ENCODE data around the gene KRTAP13-1. TPM values are rescaled to one million over a fixed set of nuclear protein-coding genes. Genes with fewer than 3 reads are reported as not detected.

Gene KRTAP13-1, protein sequence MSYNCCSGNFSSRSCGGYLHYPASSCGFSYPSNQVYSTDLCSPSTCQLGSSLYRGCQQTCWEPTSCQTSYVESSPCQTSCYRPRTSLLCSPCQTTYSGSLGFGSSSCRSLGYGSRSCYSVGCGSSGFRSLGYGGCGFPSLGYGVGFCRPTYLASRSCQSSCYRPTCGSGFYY
- total RNA-seq, result not detected

DNA sequence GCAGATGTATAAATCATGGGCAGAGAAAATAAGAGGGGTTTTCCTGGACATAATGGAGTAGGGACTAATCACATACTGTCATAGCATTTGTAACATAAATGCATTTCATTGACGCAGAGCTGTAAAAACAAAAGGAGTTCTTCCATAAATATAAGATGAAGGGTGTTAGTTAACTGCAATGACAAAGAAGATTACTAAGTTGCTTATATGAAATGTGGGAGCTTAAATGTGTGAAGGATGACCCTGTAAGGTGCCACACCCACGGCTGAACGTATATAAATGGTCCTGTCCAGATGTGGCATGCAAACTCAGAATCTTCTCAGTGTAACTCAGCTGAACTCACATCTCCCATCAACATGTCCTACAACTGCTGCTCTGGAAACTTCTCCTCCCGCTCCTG lies at the start of gene KRTAP13-1:
TSS of gene KRTAP13-1 (plus strand) at position 301 of the 400 bp plus-strand sequence. CDS start at position 357, 56 bp downstream.
- no peaks in the 10 kb centered on the region for H3K27me3 Mint-ChIP-seq

DNA sequence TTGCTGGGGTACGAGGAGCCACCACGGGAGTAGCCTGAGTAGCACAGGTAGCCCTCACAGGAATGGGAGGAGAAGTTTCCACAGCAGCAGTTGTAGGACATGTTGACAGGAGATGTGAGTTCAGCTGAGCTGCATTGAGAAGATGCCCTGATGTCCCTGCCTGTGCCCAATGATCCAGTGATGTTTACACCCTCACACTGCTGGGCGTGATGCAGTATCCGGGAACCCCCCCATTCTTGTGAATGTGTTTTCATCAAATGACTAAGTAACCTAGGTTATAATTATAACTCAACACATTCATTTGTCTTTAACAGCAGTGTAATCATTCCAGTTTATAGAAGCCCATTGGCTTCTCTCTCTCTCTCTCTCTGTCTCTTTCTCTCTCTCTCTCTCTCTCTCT lies 47.3 kb upstream of the KRTAP13-1 start, which contains the start of gene KRTAP23-1:
TSS of gene KRTAP23-1 (minus strand) at position 101 of the 400 bp plus-strand sequence. CDS start at position 101, 0 bp downstream.
- Mint-ChIP-seq H3K27me3 (no peaks in the 10 kb centered on the region), H3K4me3 (no peak within 1 kb of the TSS), H3K36me3 (no peaks in the 10 kb centered on the region), H3K27ac (no peak within 1 kb of the TSS), H3K4me1 (ENCODE audit: low read depth in 2 of 2) (no peaks in the 10 kb centered on the region), H3K9me3 (peaks cover 9% of the 10 kb centered on the region)
- ATAC-seq (no peak), DNase-seq (ENCODE audit: low spot score) (no peak)

More for the DNA sequence above, at the start of gene KRTAP13-1:
- Mint-ChIP-seq H3K36me3 (peaks cover 4% of the 10 kb centered on the region), H3K27ac (no peak within 1 kb of the TSS), H3K9me3 (peaks cover 4% of the 10 kb centered on the region), H3K4me3 (no peak within 1 kb of the TSS), H3K4me1 (ENCODE audit: low read depth in 2 of 2) (no peaks in the 10 kb centered on the region)
- DNase-seq (ENCODE audit: low spot score), result no peak
- no peak for ATAC-seq

DNA sequence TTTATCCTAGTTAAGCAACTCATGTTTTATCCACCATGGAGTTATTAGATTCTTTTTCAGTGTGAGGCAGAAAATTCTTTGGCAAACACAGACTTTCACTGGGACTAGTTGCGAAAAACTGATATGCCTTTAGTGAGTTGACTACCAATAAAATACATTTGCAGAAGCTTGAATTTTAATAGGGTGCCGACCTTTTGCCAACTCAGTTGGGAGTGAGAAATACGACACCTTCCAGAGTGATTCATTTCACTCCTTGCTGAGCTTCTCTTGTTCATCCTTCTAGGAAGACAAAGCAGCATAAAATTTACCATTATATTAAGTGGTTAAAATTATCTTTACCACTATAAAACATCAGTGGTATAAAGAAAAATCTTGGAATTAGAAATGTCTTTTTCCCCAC lies 46.3 kb upstream of the KRTAP13-1 start:
- peaks cover 12% of the 10 kb centered on the region for H3K9me3 Mint-ChIP-seq
- DNase-seq (ENCODE audit: low spot score) (no peak), ATAC-seq (no peak)
- no peaks in the 10 kb centered on the region for H3K27me3 Mint-ChIP-seq
- H3K27ac Mint-ChIP-seq, result no peak overlapping the region
- H3K4me1 Mint-ChIP-seq (ENCODE audit: low read depth in 2 of 2), result no peaks in the 10 kb centered on the region
- H3K4me3 Mint-ChIP-seq, result no peak overlapping the region
- H3K36me3 Mint-ChIP-seq, result peaks cover 3% of the 10 kb centered on the region

- Mint-ChIP-seq H3K36me3 (peaks cover 5% of the 10 kb centered on the region), H3K27me3 (no peaks in the 10 kb centered on the region), H3K27ac (no peak overlapping the region), H3K9me3 (peaks cover 11% of the 10 kb centered on the region), H3K4me1 (ENCODE audit: low read depth in 2 of 2) (no peaks in the 10 kb centered on the region), H3K4me3 (no peak overlapping the region)
- no peak for ATAC-seq
- DNase-seq (ENCODE audit: low spot score), result no peak
Measured at GRCh38 chr21:30351534-30351933, 44.3 kb upstream of the KRTAP13-1 start.

DNA sequence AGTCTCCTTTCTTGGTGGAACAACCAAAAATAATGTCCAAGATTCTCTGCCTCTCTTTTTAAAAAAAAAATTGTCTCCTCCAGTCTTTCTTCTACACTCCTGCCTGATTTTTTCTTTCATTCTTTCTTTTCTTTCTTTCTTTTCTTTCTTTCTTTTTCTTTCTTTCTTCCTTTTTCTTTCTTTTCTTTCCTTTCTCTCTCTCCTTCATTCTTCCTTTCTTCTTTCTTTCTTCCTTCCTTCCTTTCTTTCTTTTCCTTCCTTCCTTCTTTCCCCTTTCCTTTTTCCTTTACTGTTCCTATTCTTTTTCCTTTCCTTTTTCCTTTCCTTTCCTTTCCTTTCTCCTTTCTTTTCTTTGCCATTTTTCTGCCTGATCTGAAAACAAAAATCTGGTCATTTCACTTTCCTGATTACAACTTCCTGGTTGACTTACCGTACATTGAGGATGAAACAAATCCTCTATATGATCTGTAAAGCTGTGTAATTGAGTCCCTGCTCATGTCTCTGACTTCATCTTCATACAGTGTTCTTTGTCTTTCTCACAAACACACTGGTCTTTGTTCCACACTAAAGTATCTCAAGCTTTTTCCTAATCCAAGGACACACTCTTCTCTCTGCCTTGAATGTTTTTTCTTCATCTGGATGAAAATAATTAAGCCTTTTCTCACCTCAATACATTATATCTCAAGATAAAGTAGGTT lies 41.4 kb upstream of the KRTAP13-1 start:
- no peak for ATAC-seq
- peaks cover 5% of the 10 kb centered on the region for H3K36me3 Mint-ChIP-seq
- H3K9me3 Mint-ChIP-seq, result peaks cover 11% of the 10 kb centered on the region
- DNase-seq (ENCODE audit: low spot score), result no peak
- H3K27me3 Mint-ChIP-seq, result no peaks in the 10 kb centered on the region
- H3K27ac Mint-ChIP-seq, result no peak overlapping the region
- H3K4me3 Mint-ChIP-seq, result no peak overlapping the region
- no peaks in the 10 kb centered on the region for H3K4me1 Mint-ChIP-seq (ENCODE audit: low read depth in 2 of 2)

GRCh38 chr21:30355906-30356305 lies 39.9 kb upstream of the KRTAP13-1 start:
- no peak overlapping the region for H3K27ac Mint-ChIP-seq

GRCh38 chr21:30372139-30372770 lies 23.6 kb upstream of the KRTAP13-1 start, which contains the start of gene KRTAP13-2:
Gene KRTAP13-2, minus strand, starts transcription at chr21:30372271. Its CDS starts 58 bp downstream, at chr21:30372213.
- H3K4me3 Mint-ChIP-seq, result no peak within 1 kb of the TSS
- H3K4me1 Mint-ChIP-seq (ENCODE audit: low read depth in 2 of 2), result no peaks in the 10 kb centered on the region
- DNase-seq (ENCODE audit: low spot score) (no peak), ATAC-seq (no peak)
- no peak within 1 kb of the TSS for H3K27ac Mint-ChIP-seq
- no peaks in the 10 kb centered on the region for H3K36me3 Mint-ChIP-seq
- peaks cover 4% of the 10 kb centered on the region for H3K9me3 Mint-ChIP-seq
- H3K27me3 Mint-ChIP-seq, result no peaks in the 10 kb centered on the region

More at GRCh38 chr21:30355906-30356305, 39.9 kb upstream of the KRTAP13-1 start:
- Mint-ChIP-seq H3K4me1 (ENCODE audit: low read depth in 2 of 2) (no peaks in the 10 kb centered on the region), H3K27me3 (no peaks in the 10 kb centered on the region), H3K9me3 (peaks cover 11% of the 10 kb centered on the region), H3K36me3 (peaks cover 5% of the 10 kb centered on the region), H3K4me3 (no peak overlapping the region)
- no peak for ATAC-seq
- DNase-seq (ENCODE audit: low spot score), result no peak

GRCh38 chr21:30382201-30382600 lies 13.6 kb upstream of the KRTAP13-1 start:
- DNase-seq (ENCODE audit: low spot score) (no peak), ATAC-seq (no peak)
- Mint-ChIP-seq H3K27me3 (no peaks in the 10 kb centered on the region), H3K4me3 (no peak overlapping the region), H3K27ac (no peak overlapping the region), H3K36me3 (no peaks in the 10 kb centered on the region), H3K9me3 (peaks cover 9% of the 10 kb centered on the region), H3K4me1 (ENCODE audit: low read depth in 2 of 2) (no peaks in the 10 kb centered on the region)

GRCh38 chr21:30391492-30392025 lies 4.3 kb upstream of the KRTAP13-1 start:
- no peak for DNase-seq (ENCODE audit: low spot score)
- Mint-ChIP-seq H3K27ac (no peak overlapping the region), H3K4me3 (no peak overlapping the region), H3K36me3 (no peaks in the 10 kb centered on the region), H3K9me3 (peaks cover 11% of the 10 kb centered on the region), H3K27me3 (no peaks in the 10 kb centered on the region), H3K4me1 (ENCODE audit: low read depth in 2 of 2) (no peaks in the 10 kb centered on the region)
- no peak for ATAC-seq

DNA sequence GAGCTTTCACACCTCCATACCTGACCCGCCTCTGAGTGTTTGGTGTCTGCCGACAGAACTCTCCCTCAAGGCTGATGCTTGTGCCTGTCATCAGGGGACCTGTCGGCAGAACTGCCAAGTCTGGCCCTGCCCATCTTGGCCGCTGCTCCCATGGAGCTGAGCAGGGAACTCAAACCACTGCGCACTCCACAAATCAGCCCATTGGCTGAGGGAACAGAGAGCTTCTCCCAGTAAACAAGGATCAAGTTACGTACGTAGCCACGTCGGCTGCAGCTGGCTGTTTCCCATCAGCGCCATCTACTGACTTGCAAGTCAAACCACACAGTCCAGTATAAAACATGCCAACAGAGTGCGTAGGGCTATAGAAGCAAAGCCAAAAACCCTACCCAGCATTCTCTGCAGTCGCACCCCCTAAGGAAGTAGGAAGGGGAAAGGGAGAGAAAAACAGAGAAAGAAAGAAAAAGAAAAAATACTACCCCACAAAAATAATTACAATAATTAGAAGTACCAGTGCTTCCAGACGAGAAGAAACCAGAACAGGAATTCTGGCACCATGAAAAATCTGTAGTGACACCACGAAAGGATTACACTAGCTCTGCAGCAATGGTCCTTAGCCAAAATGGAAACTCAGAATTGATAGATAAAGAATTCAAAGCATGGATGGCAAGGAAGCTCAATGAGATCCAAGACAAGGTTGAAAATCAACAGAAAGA lies 13.1 kb downstream of the KRTAP13-1 start:
- DNase-seq (ENCODE audit: low spot score), result no peak
- ATAC-seq, result no peak
- H3K4me3 Mint-ChIP-seq, result no peak overlapping the region

DNA sequence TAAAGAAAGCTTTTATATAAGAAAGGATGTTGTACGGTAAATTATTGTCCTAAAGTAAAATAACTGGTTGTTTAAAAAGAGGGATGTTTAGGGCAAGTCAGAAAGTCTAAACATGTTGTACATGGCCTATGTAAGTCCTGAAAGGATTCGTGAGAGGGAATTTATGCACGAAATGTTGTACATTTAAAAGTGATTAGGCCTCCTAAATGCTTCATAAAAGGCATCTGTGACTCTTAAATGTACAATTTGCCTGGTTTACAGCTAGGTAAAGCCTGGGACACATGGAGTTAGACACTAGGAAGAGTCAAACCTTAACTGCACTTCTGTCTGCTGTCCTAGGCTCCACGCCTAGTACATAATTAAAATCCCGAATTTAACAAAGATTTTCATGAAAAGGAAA lies 20.2 kb downstream of the KRTAP13-1 start:
- Mint-ChIP-seq H3K36me3 (no peaks in the 10 kb centered on the region), H3K9me3 (peaks cover 8% of the 10 kb centered on the region), H3K27me3 (no peaks in the 10 kb centered on the region), H3K27ac (no peak overlapping the region), H3K4me1 (ENCODE audit: low read depth in 2 of 2) (no peaks in the 10 kb centered on the region), H3K4me3 (no peak overlapping the region)
- ATAC-seq (no peak), DNase-seq (ENCODE audit: low spot score) (no peak)

More for the DNA sequence above, 13.1 kb downstream of the KRTAP13-1 start:
- H3K4me1 Mint-ChIP-seq (ENCODE audit: low read depth in 2 of 2), result no peaks in the 10 kb centered on the region
- H3K36me3 Mint-ChIP-seq, result no peaks in the 10 kb centered on the region
- no peaks in the 10 kb centered on the region for H3K27me3 Mint-ChIP-seq
- no peak overlapping the region for H3K27ac Mint-ChIP-seq
- peaks cover 12% of the 10 kb centered on the region for H3K9me3 Mint-ChIP-seq

- Mint-ChIP-seq H3K27ac (no peak within 1 kb of the TSS), H3K36me3 (no peaks in the 10 kb centered on the region), H3K4me3 (no peak within 1 kb of the TSS), H3K27me3 (no peaks in the 10 kb centered on the region), H3K9me3 (peaks cover 11% of the 10 kb centered on the region), H3K4me1 (ENCODE audit: low read depth in 2 of 2) (no peaks in the 10 kb centered on the region)
- no peak for DNase-seq (ENCODE audit: low spot score)
- ATAC-seq, result no peak
Measured at GRCh38 chr21:30425826-30426225, 30.0 kb downstream of the KRTAP13-1 start, which contains the start of gene KRTAP13-3. Gene KRTAP13-3, minus strand, starts transcription at chr21:30425926. Its CDS starts 14 bp downstream, at chr21:30425912.

DNA sequence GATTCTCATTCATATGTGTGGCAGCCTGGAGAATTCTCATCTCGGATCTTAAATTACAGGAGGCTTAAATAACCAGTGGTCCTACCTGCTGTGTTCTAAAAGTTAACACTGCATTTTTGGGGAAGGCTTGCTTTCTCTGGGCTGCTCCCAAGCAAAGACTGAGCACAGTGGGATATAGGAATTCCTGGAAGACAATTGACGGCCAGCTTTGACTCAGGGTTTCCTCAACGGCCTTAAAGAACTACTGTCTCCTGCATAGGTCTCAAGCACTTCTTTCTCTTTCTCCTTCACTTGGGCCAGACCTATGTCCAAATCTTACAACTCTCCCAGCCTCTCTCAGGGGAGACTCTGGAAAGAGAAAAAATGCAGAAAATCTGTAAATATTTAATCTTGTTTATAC lies 30.9 kb downstream of the KRTAP13-1 start:
- DNase-seq (ENCODE audit: low spot score) (no peak), ATAC-seq (no peak)
- H3K27ac Mint-ChIP-seq, result no peak overlapping the region
- H3K4me3 Mint-ChIP-seq, result no peak overlapping the region
- H3K9me3 Mint-ChIP-seq, result peaks cover 13% of the 10 kb centered on the region
- no peaks in the 10 kb centered on the region for H3K36me3 Mint-ChIP-seq
- no peaks in the 10 kb centered on the region for H3K27me3 Mint-ChIP-seq
- no peaks in the 10 kb centered on the region for H3K4me1 Mint-ChIP-seq (ENCODE audit: low read depth in 2 of 2)
